ENCODE measurements around the gene GLE1. TPM values are rescaled to one million over a fixed set of nuclear protein-coding genes. Genes with fewer than 3 reads are reported as not detected.

Gene GLE1
- polyA plus RNA-seq, 1 experiment = 22.0 TPM

DNA sequence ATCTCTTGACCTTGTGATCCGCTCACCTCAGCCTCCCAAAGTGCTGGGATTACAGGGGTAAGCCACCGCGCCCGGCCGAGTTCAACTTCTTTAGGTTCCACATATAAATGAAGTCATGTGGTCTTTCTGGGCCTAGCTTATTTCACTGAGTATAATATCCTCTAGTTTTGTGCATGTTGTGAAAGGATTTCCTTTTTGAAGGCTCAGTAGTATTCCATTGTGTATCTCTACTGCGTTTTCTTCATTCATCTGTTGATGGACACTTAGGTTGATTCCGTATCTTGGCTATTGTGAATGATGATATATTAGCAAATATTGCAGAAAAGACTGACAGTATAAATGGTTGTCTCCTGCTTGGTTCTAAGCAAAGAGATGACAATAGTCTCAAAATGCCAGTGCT is 28.7 kb upstream of the GLE1 start:
- CTCF ChIA-PET = no interaction called here
- POLR2A ChIA-PET = no interaction called here
- TF ChIP-seq, protein P1, sequence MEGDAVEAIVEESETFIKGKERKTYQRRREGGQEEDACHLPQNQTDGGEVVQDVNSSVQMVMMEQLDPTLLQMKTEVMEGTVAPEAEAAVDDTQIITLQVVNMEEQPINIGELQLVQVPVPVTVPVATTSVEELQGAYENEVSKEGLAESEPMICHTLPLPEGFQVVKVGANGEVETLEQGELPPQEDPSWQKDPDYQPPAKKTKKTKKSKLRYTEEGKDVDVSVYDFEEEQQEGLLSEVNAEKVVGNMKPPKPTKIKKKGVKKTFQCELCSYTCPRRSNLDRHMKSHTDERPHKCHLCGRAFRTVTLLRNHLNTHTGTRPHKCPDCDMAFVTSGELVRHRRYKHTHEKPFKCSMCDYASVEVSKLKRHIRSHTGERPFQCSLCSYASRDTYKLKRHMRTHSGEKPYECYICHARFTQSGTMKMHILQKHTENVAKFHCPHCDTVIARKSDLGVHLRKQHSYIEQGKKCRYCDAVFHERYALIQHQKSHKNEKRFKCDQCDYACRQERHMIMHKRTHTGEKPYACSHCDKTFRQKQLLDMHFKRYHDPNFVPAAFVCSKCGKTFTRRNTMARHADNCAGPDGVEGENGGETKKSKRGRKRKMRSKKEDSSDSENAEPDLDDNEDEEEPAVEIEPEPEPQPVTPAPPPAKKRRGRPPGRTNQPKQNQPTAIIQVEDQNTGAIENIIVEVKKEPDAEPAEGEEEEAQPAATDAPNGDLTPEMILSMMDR (IDR thresholded peaks at IDR 0.05; ENCODE audit: insufficient read depth, low read depth, low read length) = no peak

DNA sequence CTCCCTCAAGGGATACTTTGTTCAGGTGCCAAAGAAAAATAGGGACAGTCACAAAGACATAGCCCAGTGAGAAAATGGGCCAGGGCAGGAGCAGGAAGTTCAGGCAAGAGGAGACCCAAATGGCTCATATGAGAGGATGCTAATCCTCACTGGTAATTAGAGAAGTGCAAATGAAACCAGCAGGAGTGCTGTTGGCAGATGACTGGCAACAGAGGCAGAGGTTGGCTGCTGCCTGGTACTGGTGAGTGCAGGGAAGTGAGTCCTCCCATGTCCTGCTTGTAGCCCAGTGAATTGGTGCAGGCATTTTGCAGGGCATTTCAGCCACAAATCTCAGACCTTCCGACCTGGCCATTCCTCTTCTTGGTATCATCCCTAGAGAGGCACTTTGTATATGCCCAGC is 25.3 kb upstream of the GLE1 start:
- Histone ChIP-seq H3K36me3 (ENCODE audit: control insufficient read depth, insufficient read depth, low read length) (peaks cover 14% of the 10 kb centered on the region), H3K27me3 (ENCODE audit: control insufficient read depth, insufficient read depth, low read length) (no peaks in the 10 kb centered on the region), H3K4me3 (ENCODE audit: low read depth, low read length) (no peak overlapping the region)
- ChIA-PET POLR2A (no interaction called here), CTCF (no interaction called here)
- DNase-seq (ENCODE audit: low read depth) = no peak
- TF ChIP-seq, protein P1 (IDR thresholded peaks at IDR 0.05; ENCODE audit: insufficient read depth, low read depth, low read length) = no peak

More for the DNA sequence above, 28.7 kb upstream of the GLE1 start:
- Histone ChIP-seq H3K36me3 (ENCODE audit: control insufficient read depth, insufficient read depth, low read length) (peaks cover 12% of the 10 kb centered on the region), H3K4me3 (ENCODE audit: low read depth, low read length) (no peak overlapping the region), H3K27me3 (ENCODE audit: control insufficient read depth, insufficient read depth, low read length) (no peaks in the 10 kb centered on the region)
- no peak for DNase-seq (ENCODE audit: low read depth)

DNA sequence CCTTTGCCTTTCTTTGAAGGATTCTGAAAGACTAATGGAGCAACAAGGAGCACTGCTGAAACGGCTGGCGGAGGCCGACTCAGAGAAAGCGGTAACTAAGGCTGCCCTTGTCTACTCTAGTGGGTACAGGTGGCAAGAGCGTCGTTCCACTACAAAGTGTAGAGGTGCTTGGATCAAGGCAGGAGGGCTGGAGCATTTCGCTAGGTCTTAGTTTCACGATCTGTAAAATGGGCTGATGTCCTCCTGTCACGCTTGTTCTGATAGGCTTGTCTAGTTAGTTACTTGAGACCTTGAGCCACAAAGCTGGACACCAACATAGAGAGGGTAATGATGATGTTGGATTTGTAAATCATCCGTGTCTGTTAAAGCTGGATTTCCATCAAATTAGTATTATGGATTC is 23.0 kb upstream of the GLE1 start:
- POLR2A ChIA-PET = no interaction called here

DNA sequence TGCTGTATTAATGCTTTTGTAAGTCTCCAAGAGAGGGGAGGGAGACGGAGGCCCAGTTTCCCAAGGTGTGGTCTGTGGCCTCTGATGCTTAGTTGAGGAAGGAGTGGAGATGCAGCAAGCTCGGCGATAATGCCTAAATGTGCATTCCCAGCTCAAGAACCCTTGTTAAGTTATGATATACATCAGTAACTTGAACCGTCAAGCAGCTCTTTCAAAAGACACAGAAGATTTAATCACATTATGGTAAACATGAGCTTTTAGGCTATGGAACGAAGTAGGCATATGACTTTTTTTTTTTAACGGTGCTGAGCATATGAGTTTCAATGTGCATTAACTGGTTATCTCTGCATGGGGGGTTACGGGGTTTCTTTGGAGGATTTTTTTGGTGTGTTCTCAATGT is 22.3 kb upstream of the GLE1 start:
- POLR2A ChIA-PET = no interaction called here
- H3K36me3 ChIP-seq (ENCODE audit: control insufficient read depth, insufficient read depth, low read length) = peaks cover 27% of the 10 kb centered on the region
- CTCF ChIA-PET = interaction anchor here (0.7 kb wide), 2 partner anchors 45 to 187 kb away, joined by 3 read pairs; no protein-coding TSS in a partner anchor
- no peak overlapping the region for H3K4me3 ChIP-seq (ENCODE audit: low read depth, low read length)
- no peak for DNase-seq (ENCODE audit: low read depth)
- H3K27me3 ChIP-seq (ENCODE audit: control insufficient read depth, insufficient read depth, low read length) = no peaks in the 10 kb centered on the region
- TF ChIP-seq, protein P1 (IDR thresholded peaks at IDR 0.05; ENCODE audit: insufficient read depth, low read depth, low read length) = no peak

More for the DNA sequence above, 23.0 kb upstream of the GLE1 start:
- CTCF ChIA-PET = interaction anchor here (0.7 kb wide), 1 partner anchor 46 kb away, joined by 3 read pairs; no protein-coding TSS in a partner anchor
- Histone ChIP-seq H3K27me3 (ENCODE audit: control insufficient read depth, insufficient read depth, low read length) (no peaks in the 10 kb centered on the region), H3K4me3 (ENCODE audit: low read depth, low read length) (no peak overlapping the region), H3K36me3 (ENCODE audit: control insufficient read depth, insufficient read depth, low read length) (peaks cover 27% of the 10 kb centered on the region)
- no peak for DNase-seq (ENCODE audit: low read depth)
- TF ChIP-seq, protein P1 (IDR thresholded peaks at IDR 0.05; ENCODE audit: insufficient read depth, low read depth, low read length) = no peak

DNA sequence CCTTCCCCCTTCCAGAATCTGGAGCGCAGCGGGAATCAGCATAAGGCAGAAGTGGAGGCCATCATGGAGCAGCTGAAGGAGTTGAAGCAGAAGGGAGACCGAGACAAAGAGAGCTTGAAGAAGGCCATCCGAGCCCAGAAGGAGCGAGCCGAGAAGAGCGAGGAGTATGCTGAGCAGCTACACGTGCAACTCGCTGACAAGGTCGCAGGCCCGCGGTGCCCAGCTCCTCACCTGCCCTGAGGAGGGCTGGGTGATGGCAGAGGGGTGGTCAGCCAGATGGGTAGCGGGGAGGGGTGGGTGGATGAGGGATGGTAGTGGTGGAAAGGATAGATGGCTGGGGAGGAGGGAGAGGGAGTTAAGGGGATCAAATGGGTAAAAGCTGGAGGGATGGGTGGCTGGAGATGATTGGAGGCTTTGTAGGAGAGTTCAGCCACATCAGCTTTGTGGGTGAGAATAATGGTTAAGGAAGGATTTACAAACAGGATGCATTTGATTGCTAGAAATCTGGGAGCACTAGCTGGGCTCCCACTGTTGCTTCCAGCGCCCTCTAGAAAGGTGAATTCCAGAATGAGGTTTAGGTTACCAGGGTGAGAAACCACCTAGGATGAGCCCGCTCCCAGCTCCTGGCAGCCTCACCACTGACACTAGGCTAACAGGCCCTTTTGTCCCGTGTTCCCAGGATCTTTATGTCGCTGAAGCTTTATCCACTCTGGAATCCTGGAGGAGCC is 19.7 kb upstream of the GLE1 start:
- H3K4me3 ChIP-seq (ENCODE audit: low read depth, low read length) = no peak overlapping the region
- POLR2A ChIA-PET = no interaction called here
- CTCF ChIA-PET = interaction anchor here (0.6 to 2.3 kb wide), 3 partner anchors 47 to 123 kb away, joined by 3 to 5 read pairs (median 3); no protein-coding TSS in a partner anchor
- DNase-seq (ENCODE audit: low read depth) = no peak
- H3K27me3 ChIP-seq (ENCODE audit: control insufficient read depth, insufficient read depth, low read length) = no peaks in the 10 kb centered on the region
- TF ChIP-seq, protein P1 (IDR thresholded peaks at IDR 0.05; ENCODE audit: insufficient read depth, low read depth, low read length) = no peak
- peaks cover 22% of the 10 kb centered on the region for H3K36me3 ChIP-seq (ENCODE audit: control insufficient read depth, insufficient read depth, low read length)
